Endothelial cell of umbilical vein (primary cell): ENCODE measurements around the gene B3GALT5. TPM values are rescaled to one million over a fixed set of nuclear protein-coding genes. Genes with fewer than 3 reads are reported as not detected.

Source experiments
- BruUV-seq: library from RNA; stranded (reverse); fragments of 400-500 nt; replicated peaks from 2 replicates; lab custom pipeline; 2021; lab: Mats Ljungman, UMichigan
- CTCF ChIA-PET: fragments of 300-600, 350-600 bp; sonication (Branson Sonifier 250); formaldehyde crosslinking; loops from one replicate; lab custom pipeline; 2021; ENCODE audit warnings: antibody characterized with exemption, inconsistent platforms; lab: Charles Lee
- POLR2A ChIA-PET: fragments of 300-600, 350-600 bp; sonication (Branson Sonifier 250); formaldehyde crosslinking; loops from one replicate; lab custom pipeline; 2021; ENCODE audit warnings: antibody characterized with exemption, inconsistent platforms; lab: Charles Lee
- DNase-seq: peaks from one replicate; pipeline ENCODE4 v3.0.0-alpha.2; 2011; ENCODE audit warnings: low read depth, low spot score
- FAIRE-seq: peaks from 2 replicates; lab custom pipeline; 2011; peaks lifted over from hg19 to GRCh38; lab: Jason Lieb, UNC
- H2AFZ ChIP-seq: 2 replicates; pipeline ENCODE4 v1.6.0; 2012; ENCODE audit warnings: low read depth, low read length, control low read depth, inconsistent platforms
- H3K27ac ChIP-seq: 2 replicates; pipeline ENCODE4 v1.5.1; 2011; ENCODE audit warnings: low read depth, mild to moderate bottlenecking, control low read depth, low read length, moderate library complexity; ENCODE audit not compliant: insufficient read depth
- H3K27me3 ChIP-seq, 2 experiments: 2 replicates each; pipeline versions ENCODE4 v1.6.0 to v1.6.1; 2011; ENCODE audit warnings: low read length in 2 of 2, mixed read lengths in 1 of 2; ENCODE audit not compliant: control insufficient read depth in 2 of 2, insufficient read depth in 2 of 2
- H3K36me3 ChIP-seq, 2 experiments: 2 replicates in 1 of 2; 3 replicates in 1 of 2; pipeline ENCODE4 v1.5.1; 2011; ENCODE audit warnings: low read length in 2 of 2, mild to moderate bottlenecking in 1 of 2, moderate library complexity in 1 of 2; ENCODE audit not compliant: control insufficient read depth in 2 of 2, insufficient read depth in 2 of 2; ENCODE audit errors: extremely low read depth in 1 of 2
- H3K4me1 ChIP-seq: 3 replicates; pipeline ENCODE4 v1.5.1; 2011; ENCODE audit warnings: mild to moderate bottlenecking, low read length; ENCODE audit not compliant: control insufficient read depth, insufficient read depth; ENCODE audit errors: extremely low read depth
- H3K4me2 ChIP-seq: 2 replicates; pipeline ENCODE4 v1.6.1; 2011; ENCODE audit warnings: low read length, control low read depth, mixed read lengths; ENCODE audit not compliant: insufficient read depth
- H3K4me3 ChIP-seq, 3 experiments: fragments of 200-600 bp in 1 of 3; sonication (generic), shearing (Covaris generic) in 1 of 3; replicated peaks in 1 of 3; 2 replicates each; pipeline ENCODE4 v1.5.1; 2011 to 2016; ENCODE audit warnings: control low read depth in 3 of 3, low read length in 3 of 3, mild to moderate bottlenecking in 2 of 3, inconsistent platforms in 1 of 3, low read depth in 1 of 3, moderate library complexity in 1 of 3; ENCODE audit not compliant: insufficient read depth in 1 of 3
- H3K79me2 ChIP-seq: 2 replicates; pipeline ENCODE4 v1.6.0; 2012; ENCODE audit warnings: low read length, inconsistent platforms; ENCODE audit not compliant: control insufficient read depth, insufficient read depth
- H3K9ac ChIP-seq: replicated peaks from 2 replicates; pipeline ENCODE3; 2011; ENCODE audit warnings: low read length, control low read depth; ENCODE audit not compliant: insufficient read depth; ENCODE audit errors: extremely low read depth
- H3K9me1 ChIP-seq: replicated peaks from 3 replicates; pipeline ENCODE4 v1.6.0; 2011; ENCODE audit warnings: mild to moderate bottlenecking, low read length; ENCODE audit not compliant: control insufficient read depth, insufficient read depth; ENCODE audit errors: extremely low read depth
- H3K9me3 ChIP-seq: replicated peaks from 2 replicates; pipeline ENCODE4 v1.5.1; 2012; ENCODE audit warnings: low read length, inconsistent platforms; ENCODE audit not compliant: control insufficient read depth, insufficient read depth
- H4K20me1 ChIP-seq: replicated peaks from 2 replicates; pipeline ENCODE3; 2011; ENCODE audit warnings: mild to moderate bottlenecking, low read length; ENCODE audit not compliant: control insufficient read depth, insufficient read depth; ENCODE audit errors: extremely low read depth
- FOS ChIP-seq: IDR thresholded peaks from 2 replicates; pipeline ENCODE4 v1.6.1; 2011; ENCODE audit warnings: mild to moderate bottlenecking, low read length, moderate library complexity, borderline replicate concordance; ENCODE audit not compliant: insufficient read depth
- JUN ChIP-seq: IDR thresholded peaks from 2 replicates; pipeline ENCODE4 v1.6.1; 2011; ENCODE audit warnings: borderline replicate concordance, low read depth; ENCODE audit not compliant: insufficient read length, insufficient read depth
- POLR2A ChIP-seq: IDR thresholded peaks from 2 replicates; pipeline ENCODE4 v1.6.1; 2012; ENCODE audit warnings: low read depth, mild to moderate bottlenecking, control low read depth, low read length
- POLR2AphosphoS5 ChIP-seq: IDR thresholded peaks from 2 replicates; pipeline ENCODE4 v1.6.1; 2012; ENCODE audit warnings: low read depth, mild to moderate bottlenecking, control low read depth, low read length, moderate library complexity; ENCODE audit not compliant: insufficient read depth
- dilution Hi-C: fragments of 300-500 bp; cut with MboI; formaldehyde crosslinking; loops from one replicate; pipeline ENCODE4 v1.15.0; 2019; ENCODE audit warnings: low sequenced_read_pairs; ENCODE audit not compliant: extremely low pct_ligation_motif_present
- intact Hi-C: fragments of 100-400 bp; cut with micrococcal nuclease; formaldehyde crosslinking; loops from one replicate; pipeline ENCODE4 v1.10.0; 2022
- polyA plus RNA-seq, 4 experiments: library from polyadenylated mRNA; depleted of rRNA in 3 of 4; stranded (reverse) in 3 of 4; unstranded in 1 of 4; fragments of >200 nt; gene quantifications; 2 replicates each; pipeline versions ENCODE4 v1.2.1 to v1.2.3, GENCODE V29; 2011 to 2012; ENCODE audit warnings: missing spikeins in 1 of 4
- total RNA-seq: library from RNA; stranded (reverse); gene quantifications from 2 replicates; pipeline ENCODE4 v1.2.3, GENCODE V29; 2021
- TF ChIP-seq, protein P1 (sequence below), 2 donors: IDR thresholded peaks; 1 replicate in 1 of 2; 2 replicates in 1 of 2; pipeline ENCODE4 v1.5.1; 2011; ENCODE audit warnings: low read length in 2 of 2, mild to moderate bottlenecking in 2 of 2, moderate library complexity in 2 of 2, control low read depth in 1 of 2, inconsistent platforms in 1 of 2, low read depth in 1 of 2; ENCODE audit not compliant: insufficient read depth in 1 of 2; ENCODE audit errors: extremely low read depth in 1 of 2
- TF ChIP-seq, protein P2 (sequence below): IDR thresholded peaks from 2 replicates; pipeline ENCODE4 v1.6.1; 2011; ENCODE audit not compliant: insufficient read depth, insufficient read length

Gene B3GALT5
- total and polyA plus RNA-seq, 2 donors (not counting 3 experiments of a cell fraction or from before 2014, with no cell fraction given), result 0.04 TPM; not detected in 1

DNA sequence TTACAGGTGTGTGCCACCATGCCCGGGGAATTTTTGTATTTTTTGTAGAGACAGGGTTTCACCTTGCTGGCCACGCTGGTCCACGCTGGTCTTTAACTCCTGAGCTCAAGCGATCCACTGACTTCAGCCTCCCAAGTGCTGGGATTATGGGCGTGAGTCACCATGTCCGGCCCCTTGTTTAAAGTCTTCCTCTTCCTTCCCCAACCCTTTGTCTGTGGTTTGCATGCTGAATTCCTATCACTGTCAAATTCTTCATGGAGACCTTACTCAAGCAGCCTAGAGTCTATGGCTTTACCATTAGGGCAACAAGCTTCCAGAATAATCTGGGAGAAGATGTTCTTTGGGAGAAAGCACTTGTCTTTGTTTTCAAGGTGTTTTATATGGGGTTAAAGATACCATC lies 34.7 kb downstream of the B3GALT5 start:
- TF ChIP-seq FOS (peak; percentile 73), POLR2A (no peak), POLR2AphosphoS5 (no peak), JUN (peak; percentile 62)
- TF ChIP-seq, protein P1, sequence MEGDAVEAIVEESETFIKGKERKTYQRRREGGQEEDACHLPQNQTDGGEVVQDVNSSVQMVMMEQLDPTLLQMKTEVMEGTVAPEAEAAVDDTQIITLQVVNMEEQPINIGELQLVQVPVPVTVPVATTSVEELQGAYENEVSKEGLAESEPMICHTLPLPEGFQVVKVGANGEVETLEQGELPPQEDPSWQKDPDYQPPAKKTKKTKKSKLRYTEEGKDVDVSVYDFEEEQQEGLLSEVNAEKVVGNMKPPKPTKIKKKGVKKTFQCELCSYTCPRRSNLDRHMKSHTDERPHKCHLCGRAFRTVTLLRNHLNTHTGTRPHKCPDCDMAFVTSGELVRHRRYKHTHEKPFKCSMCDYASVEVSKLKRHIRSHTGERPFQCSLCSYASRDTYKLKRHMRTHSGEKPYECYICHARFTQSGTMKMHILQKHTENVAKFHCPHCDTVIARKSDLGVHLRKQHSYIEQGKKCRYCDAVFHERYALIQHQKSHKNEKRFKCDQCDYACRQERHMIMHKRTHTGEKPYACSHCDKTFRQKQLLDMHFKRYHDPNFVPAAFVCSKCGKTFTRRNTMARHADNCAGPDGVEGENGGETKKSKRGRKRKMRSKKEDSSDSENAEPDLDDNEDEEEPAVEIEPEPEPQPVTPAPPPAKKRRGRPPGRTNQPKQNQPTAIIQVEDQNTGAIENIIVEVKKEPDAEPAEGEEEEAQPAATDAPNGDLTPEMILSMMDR (IDR thresholded peaks at IDR 0.05; ENCODE audit: extremely low read depth in 1 of 2, insufficient read depth in 1 of 2, low read depth in 1 of 2, low read length in 2 of 2), result no peak
- TF ChIP-seq, protein P2, sequence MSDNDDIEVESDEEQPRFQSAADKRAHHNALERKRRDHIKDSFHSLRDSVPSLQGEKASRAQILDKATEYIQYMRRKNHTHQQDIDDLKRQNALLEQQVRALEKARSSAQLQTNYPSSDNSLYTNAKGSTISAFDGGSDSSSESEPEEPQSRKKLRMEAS, result no peak
- Histone ChIP-seq H3K4me3 (no peak overlapping the region), H3K9ac (no peak overlapping the region), H3K27ac (no peak overlapping the region), H3K36me3 (no peaks in the 10 kb centered on the region), H3K4me2 (peak overlapping the region; percentile 19), H3K4me1 (peaks cover 7% of the 10 kb centered on the region), H4K20me1 (no peaks in the 10 kb centered on the region), H2AFZ (no peak overlapping the region), H3K27me3 (no peaks in the 10 kb centered on the region), H3K9me1 (no peaks in the 10 kb centered on the region), H3K79me2 (no peaks in the 10 kb centered on the region), H3K9me3 (no peaks in the 10 kb centered on the region)
- ChIA-PET CTCF (no interaction called here), POLR2A (no interaction called here)
- BruUV-seq, result no TSS peak
- dilution Hi-C loops (no loop called here), intact Hi-C loops (loop anchor here (1.0 to 10.0 kb wide), 2 partner anchors 13 to 67 kb away; no protein-coding TSS in a partner anchor)
- FAIRE-seq (peak; percentile 92), DNase-seq (peak; percentile 39)
